GM23338 (cell line): Measurements from ENCODE around the gene ZNF22.

Experiments
- CTCF ChIP-seq, 2 experiments: fragments of 200-600 bp in 1 of 2; sonication (generic) in 1 of 2; conservative IDR thresholded peaks; 2 replicates each; pipeline versions ENCODE4 v1.5.1 to v1.6.1; 2016 to 2017; ENCODE audit warnings: antibody characterized with exemption in 2 of 2, low read depth in 2 of 2, mild to moderate bottlenecking in 2 of 2, moderate library complexity in 1 of 2
- EZH2 ChIP-seq: fragments of 200-600 bp; sonication (generic); IDR thresholded peaks from one replicate; pipeline ENCODE4 v1.8.0; 2017; ENCODE audit warnings: antibody characterized with exemption, mild to moderate bottlenecking, low read depth; ENCODE audit not compliant: unreplicated experiment
- NANOG ChIP-seq: IDR thresholded peaks from 2 replicates; pipeline ENCODE4 v1.6.1; 2016; ENCODE audit warnings: antibody characterized with exemption, borderline replicate concordance
- POLR2AphosphoS5 ChIP-seq: IDR thresholded peaks from 2 replicates; pipeline ENCODE4 v1.6.1; 2016; ENCODE audit warnings: antibody characterized with exemption, low read depth
- TF ChIP-seq, protein P1 (sequence below): IDR thresholded peaks from one replicate; pipeline ENCODE4 v1.6.1; 2018; ENCODE audit warnings: antibody characterized with exemption; ENCODE audit not compliant: unreplicated experiment

- TF ChIP-seq CTCF (conservative IDR thresholded peaks at IDR 0.05; ENCODE audit: low read depth in 2 of 2) (no peak), POLR2AphosphoS5 (no peak), NANOG (no peak), EZH2 (no peak)
- TF ChIP-seq, protein P1, sequence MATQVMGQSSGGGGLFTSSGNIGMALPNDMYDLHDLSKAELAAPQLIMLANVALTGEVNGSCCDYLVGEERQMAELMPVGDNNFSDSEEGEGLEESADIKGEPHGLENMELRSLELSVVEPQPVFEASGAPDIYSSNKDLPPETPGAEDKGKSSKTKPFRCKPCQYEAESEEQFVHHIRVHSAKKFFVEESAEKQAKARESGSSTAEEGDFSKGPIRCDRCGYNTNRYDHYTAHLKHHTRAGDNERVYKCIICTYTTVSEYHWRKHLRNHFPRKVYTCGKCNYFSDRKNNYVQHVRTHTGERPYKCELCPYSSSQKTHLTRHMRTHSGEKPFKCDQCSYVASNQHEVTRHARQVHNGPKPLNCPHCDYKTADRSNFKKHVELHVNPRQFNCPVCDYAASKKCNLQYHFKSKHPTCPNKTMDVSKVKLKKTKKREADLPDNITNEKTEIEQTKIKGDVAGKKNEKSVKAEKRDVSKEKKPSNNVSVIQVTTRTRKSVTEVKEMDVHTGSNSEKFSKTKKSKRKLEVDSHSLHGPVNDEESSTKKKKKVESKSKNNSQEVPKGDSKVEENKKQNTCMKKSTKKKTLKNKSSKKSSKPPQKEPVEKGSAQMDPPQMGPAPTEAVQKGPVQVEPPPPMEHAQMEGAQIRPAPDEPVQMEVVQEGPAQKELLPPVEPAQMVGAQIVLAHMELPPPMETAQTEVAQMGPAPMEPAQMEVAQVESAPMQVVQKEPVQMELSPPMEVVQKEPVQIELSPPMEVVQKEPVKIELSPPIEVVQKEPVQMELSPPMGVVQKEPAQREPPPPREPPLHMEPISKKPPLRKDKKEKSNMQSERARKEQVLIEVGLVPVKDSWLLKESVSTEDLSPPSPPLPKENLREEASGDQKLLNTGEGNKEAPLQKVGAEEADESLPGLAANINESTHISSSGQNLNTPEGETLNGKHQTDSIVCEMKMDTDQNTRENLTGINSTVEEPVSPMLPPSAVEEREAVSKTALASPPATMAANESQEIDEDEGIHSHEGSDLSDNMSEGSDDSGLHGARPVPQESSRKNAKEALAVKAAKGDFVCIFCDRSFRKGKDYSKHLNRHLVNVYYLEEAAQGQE, result no peak
Measured at GRCh38 chr10:44966129-44966815, 34.5 kb upstream of the ZNF22 start.
